VCaP (cell line): ENCODE measurements around the gene ZNF124.

Experiments used
- H3K27ac ChIP-seq: fragments of 450-650 bp; 2 replicates; pipeline ENCODE4 v1.5.1; 2017
- TF ChIP-seq, protein P1 (sequence below): fragments of 450-650 bp; conservative IDR thresholded peaks from 2 replicates; pipeline ENCODE4 v1.5.1; 2017; ENCODE audit warnings: mild to moderate bottlenecking, moderate library complexity

ZNF124 gene

GRCh38 chr1:247113733-247114271, 58.0 kb downstream of the ZNF124 start:
- no peak overlapping the region for H3K27ac ChIP-seq
- TF ChIP-seq, protein P1, sequence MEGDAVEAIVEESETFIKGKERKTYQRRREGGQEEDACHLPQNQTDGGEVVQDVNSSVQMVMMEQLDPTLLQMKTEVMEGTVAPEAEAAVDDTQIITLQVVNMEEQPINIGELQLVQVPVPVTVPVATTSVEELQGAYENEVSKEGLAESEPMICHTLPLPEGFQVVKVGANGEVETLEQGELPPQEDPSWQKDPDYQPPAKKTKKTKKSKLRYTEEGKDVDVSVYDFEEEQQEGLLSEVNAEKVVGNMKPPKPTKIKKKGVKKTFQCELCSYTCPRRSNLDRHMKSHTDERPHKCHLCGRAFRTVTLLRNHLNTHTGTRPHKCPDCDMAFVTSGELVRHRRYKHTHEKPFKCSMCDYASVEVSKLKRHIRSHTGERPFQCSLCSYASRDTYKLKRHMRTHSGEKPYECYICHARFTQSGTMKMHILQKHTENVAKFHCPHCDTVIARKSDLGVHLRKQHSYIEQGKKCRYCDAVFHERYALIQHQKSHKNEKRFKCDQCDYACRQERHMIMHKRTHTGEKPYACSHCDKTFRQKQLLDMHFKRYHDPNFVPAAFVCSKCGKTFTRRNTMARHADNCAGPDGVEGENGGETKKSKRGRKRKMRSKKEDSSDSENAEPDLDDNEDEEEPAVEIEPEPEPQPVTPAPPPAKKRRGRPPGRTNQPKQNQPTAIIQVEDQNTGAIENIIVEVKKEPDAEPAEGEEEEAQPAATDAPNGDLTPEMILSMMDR: no peak

GRCh38 chr1:247113094-247113497, 58.7 kb downstream of the ZNF124 start:
- TF ChIP-seq, protein P1: no peak
- H3K27ac ChIP-seq: no peak overlapping the region

GRCh38 chr1:247112479-247112781, 59.4 kb downstream of the ZNF124 start:
- peak overlapping the region; percentile 90 for H3K27ac ChIP-seq

GRCh38 chr1:247111700-247112478, 59.9 kb downstream of the ZNF124 start:
- peak overlapping the region; percentile 90 for H3K27ac ChIP-seq
- TF ChIP-seq, protein P1: no peak

More at GRCh38 chr1:247112479-247112781, 59.4 kb downstream of the ZNF124 start:
- TF ChIP-seq, protein P1: no peak

- TF ChIP-seq, protein P1: no peak
- peak overlapping the region; percentile 90 for H3K27ac ChIP-seq
Observed at GRCh38 chr1:247111259-247111699, 60.5 kb downstream of the ZNF124 start.

DNA sequence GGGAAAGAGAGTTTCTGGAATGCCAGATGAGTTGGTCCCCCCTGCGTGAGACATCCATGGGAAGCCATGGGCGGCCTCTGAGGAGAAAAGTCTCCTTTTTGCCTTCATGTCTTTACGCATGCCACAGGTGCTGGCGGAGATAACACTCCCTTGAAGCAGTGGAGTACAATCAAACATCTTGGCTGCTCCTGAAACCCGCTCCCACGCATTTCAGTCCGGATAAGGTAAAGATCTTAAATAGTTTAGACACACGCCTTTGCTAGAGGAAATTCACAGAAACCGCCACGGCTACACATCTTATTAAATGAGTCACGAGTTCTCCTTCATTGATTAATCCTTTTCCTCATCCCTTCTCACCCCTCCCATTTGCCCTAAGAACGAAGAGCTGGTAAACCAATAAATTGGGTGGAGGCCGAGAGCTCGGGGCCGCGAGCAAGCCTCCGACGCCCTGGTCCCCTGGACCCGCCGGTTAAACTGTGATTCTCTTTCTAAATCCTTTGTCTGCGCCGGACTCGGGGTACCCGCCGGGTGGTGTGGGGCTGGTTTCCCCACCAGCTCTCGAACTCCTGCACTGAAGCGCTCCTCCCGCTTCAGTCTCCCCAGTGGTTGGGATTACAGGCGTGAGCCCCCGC, 61.1 kb downstream of the ZNF124 start:
- peak overlapping the region; percentile 90 for H3K27ac ChIP-seq
- TF ChIP-seq, protein P1: no peak

- TF ChIP-seq, protein P1: no peak
- H3K27ac ChIP-seq: no peak overlapping the region
Observed at GRCh38 chr1:247107694-247108093, 64.1 kb downstream of the ZNF124 start.
